HepG2 (cell line): ENCODE data around the gene ANG. TPM values are rescaled to one million over a fixed set of nuclear protein-coding genes. Genes with fewer than 3 reads are reported as not detected.

Experiments used
- BORCS8-MEF2B ChIP-seq: sonication (generic); formaldehyde crosslinking; IDR thresholded peaks from 2 replicates; pipeline ENCODE4 v1.8.0; 2022; ENCODE audit warnings: mild to moderate bottlenecking, missing genetic modification reagents
- ELF3 ChIP-seq: IDR thresholded peaks from 2 replicates; pipeline ENCODE4 v1.6.1; 2016; ENCODE audit warnings: missing genetic modification reagents, missing compliant biosample characterization
- EP300 ChIP-seq, 3 experiments: sonication (generic) in 1 of 3; formaldehyde crosslinking in 1 of 3; IDR thresholded peaks; 2 replicates each; pipeline versions ENCODE4 v1.5.1 to v1.6.1; 2011 to 2020; ENCODE audit warnings: low read depth in 2 of 3, low read length in 2 of 3, borderline replicate concordance in 1 of 3, improper control_type of control experiment in 1 of 3, mild to moderate bottlenecking in 1 of 3, missing genetic modification reagents in 1 of 3, moderate library complexity in 1 of 3
- FOXA3 ChIP-seq: IDR thresholded peaks from 2 replicates; pipeline ENCODE4 v1.6.1; 2016; ENCODE audit warnings: missing genetic modification reagents, missing compliant biosample characterization
- FOXK1 ChIP-seq: sonication (generic); formaldehyde crosslinking; IDR thresholded peaks from 2 replicates; pipeline ENCODE4 v1.4.0; 2020; ENCODE audit warnings: low read depth, missing genetic modification reagents, borderline replicate concordance
- FOXP1 ChIP-seq, 2 experiments: fragments of 450-650 bp in 1 of 2; IDR thresholded peaks; 2 replicates each; pipeline ENCODE4 v1.6.1; 2017 to 2018; ENCODE audit warnings: antibody characterized with exemption in 1 of 2
- GABPA ChIP-seq, 2 experiments: IDR thresholded peaks; 2 replicates each; pipeline ENCODE4 v1.6.1; 2011 to 2016; ENCODE audit warnings: low read depth in 2 of 2, low read length in 1 of 2, missing biosample characterization in 1 of 2, missing genetic modification characterization in 1 of 2
- IRX3 ChIP-seq: sonication (generic); formaldehyde crosslinking; IDR thresholded peaks from 2 replicates; pipeline ENCODE4 v1.8.1; 2023; ENCODE audit warnings: mild to moderate bottlenecking, low read depth, missing genetic modification reagents, borderline replicate concordance
- RFX5 ChIP-seq: IDR thresholded peaks from 2 replicates; pipeline ENCODE4 v1.6.1; 2011; ENCODE audit warnings: low read depth, low read length, improper control_type of control experiment
- RFXANK ChIP-seq: IDR thresholded peaks from 2 replicates; pipeline ENCODE4 v1.6.1; 2016
- TCF7 ChIP-seq: sonication (generic); IDR thresholded peaks from 2 replicates; pipeline ENCODE4 v1.6.1; 2016; ENCODE audit warnings: antibody characterized with exemption, low read depth
- ZBTB7A ChIP-seq: sonication (generic); formaldehyde crosslinking; IDR thresholded peaks from 2 replicates; pipeline ENCODE4 v1.8.0; 2022; ENCODE audit warnings: mild to moderate bottlenecking, missing genetic modification reagents
- ZEB1 ChIP-seq: IDR thresholded peaks from 2 replicates; pipeline ENCODE4 v1.6.1; 2012; ENCODE audit warnings: mild to moderate bottlenecking, low read depth, inconsistent platforms; ENCODE audit not compliant: insufficient replicate concordance
- ZNF501 ChIP-seq: sonication (generic); formaldehyde crosslinking; IDR thresholded peaks from 2 replicates; pipeline ENCODE4 v1.5.1; 2020; ENCODE audit warnings: mild to moderate bottlenecking, moderate library complexity, missing genetic modification reagents
- ZNF747 ChIP-seq: sonication (generic); formaldehyde crosslinking; IDR thresholded peaks from 2 replicates; pipeline ENCODE4 v1.8.1; 2023; ENCODE audit warnings: missing genetic modification reagents, mild to moderate bottlenecking, borderline replicate concordance
- ZNF841 ChIP-seq: sonication (generic); formaldehyde crosslinking; IDR thresholded peaks from 2 replicates; pipeline ENCODE4 v1.8.1; 2023; ENCODE audit warnings: missing genetic modification reagents, borderline replicate concordance
- polyA plus RNA-seq, 8 experiments: library from polyadenylated mRNA; depleted of rRNA in 3 of 8; stranded (reverse) in 7 of 8; unstranded in 1 of 8; fragments of >200 nt; fragmentation: Illumina TruSeq in 4 of 8; extraction: Trizol in 4 of 8; gene quantifications; 2 replicates each; pipeline versions ENCODE4 v1.2.1 to v1.2.3, GENCODE V29; 2011 to 2016; ENCODE audit warnings: low read depth in 4 of 8, missing spikeins in 1 of 8, mixed read lengths in 1 of 8; ENCODE audit not compliant: insufficient read depth in 1 of 8
- total RNA-seq, 5 experiments: library from RNA; depleted of rRNA; stranded (reverse); fragments of >200 nt; fragmentation: Illumina TruSeq; extraction: Trizol; gene quantifications; 2 replicates each; pipeline ENCODE4 v1.2.3, GENCODE V29; 2016; ENCODE audit warnings: low read depth in 1 of 5
- TF ChIP-seq, protein P1 (sequence below): fragments of 450-650 bp; IDR thresholded peaks from 2 replicates; pipeline ENCODE4 v1.6.1; 2017; ENCODE audit warnings: mild to moderate bottlenecking
- TF ChIP-seq, protein P2 (sequence below): sonication (generic); formaldehyde crosslinking; IDR thresholded peaks from 2 replicates; pipeline ENCODE4 v1.4.0; 2020; ENCODE audit warnings: mild to moderate bottlenecking, missing genetic modification reagents, borderline replicate concordance
- TF ChIP-seq, protein P3 (sequence below), 2 experiments: sonication (generic) in 1 of 2; formaldehyde crosslinking in 1 of 2; IDR thresholded peaks; 2 replicates each; pipeline versions ENCODE4 v1.4.0 to v1.6.1; 2018 to 2020; ENCODE audit warnings: missing genetic modification reagents in 2 of 2, borderline replicate concordance in 1 of 2, low read depth in 1 of 2, mild to moderate bottlenecking in 1 of 2, missing biosample characterization in 1 of 2

ANG gene
- total and polyA plus RNA-seq, 2 of the 13 experiments (the other 11 are each of a cell fraction or from before 2014, with no cell fraction given) = 83.6 to 401 TPM

DNA sequence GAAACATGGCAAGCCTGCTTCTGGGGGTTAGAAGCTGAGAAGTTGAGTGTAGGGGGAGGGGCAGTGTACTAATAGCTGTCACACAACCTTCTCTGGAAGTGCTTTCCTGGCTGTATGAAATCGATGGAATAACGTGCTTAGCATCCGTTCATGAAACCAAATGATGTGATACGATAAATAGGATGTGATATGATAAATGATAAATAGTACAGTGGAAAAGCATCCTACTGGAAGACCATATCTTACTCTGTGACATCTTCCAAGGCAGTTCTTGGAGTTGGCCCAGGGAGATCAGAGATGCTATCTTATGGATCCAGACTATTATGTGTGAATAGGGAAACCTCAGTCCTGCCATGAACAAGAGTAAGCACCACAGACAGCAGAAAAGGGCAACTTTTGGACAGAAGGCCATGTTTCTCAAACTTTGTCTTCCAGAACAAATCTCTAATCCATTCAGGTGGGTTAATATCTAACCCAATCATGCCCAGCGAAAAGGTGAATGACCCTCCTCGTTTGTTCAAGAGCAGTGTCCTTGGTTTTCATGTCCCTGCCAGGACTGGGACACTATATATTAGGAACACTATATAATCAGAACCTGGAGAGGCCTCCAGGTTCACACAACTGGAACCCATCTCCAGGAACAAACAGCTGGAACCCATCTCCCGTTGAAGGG is at the start of gene ANG (continued):
- TF ChIP-seq IRX3 (CRISPR knock-in tag) (no peak), FOXP1 (IDR thresholded peaks at IDR 0.05) (no peak), FOXP1 (CRISPR knock-in tag; IDR thresholded peaks at IDR 0.05) (0 out of 2 replicates have a peak, but pooled peaks have one; percentile 5), ZNF501 (no peak), ZBTB7A (CRISPR knock-in tag) (no peak), TCF7 (0 out of 2 replicates have a peak, but pooled peaks have one; percentile 30), RFX5 (no peak), ZNF747 (CRISPR knock-in tag) (no peak), ELF3 (CRISPR knock-in tag) (no peak; the same call in 1 of the 2 replicates), FOXK1 (CRISPR knock-in tag) (no peak), EP300 (IDR thresholded peaks at IDR 0.05; ENCODE audit: low read depth in 2 of 2, low read length in 2 of 2) (peak in 1 of 2 experiments; percentile 36; a peak in 2 of 4 replicates), EP300 (CRISPR knock-in tag; IDR thresholded peaks at IDR 0.05; ENCODE audit: borderline replicate concordance) (no peak), GABPA (IDR thresholded peaks at IDR 0.05; ENCODE audit: low read depth, low read length) (no peak), GABPA (CRISPR knock-in tag; IDR thresholded peaks at IDR 0.05; ENCODE audit: low read depth) (no peak), BORCS8-MEF2B (CRISPR knock-in tag) (no peak), RFXANK (CRISPR knock-in tag) (0 out of 2 replicates have a peak, but pooled peaks have one; percentile 57), ZEB1 (no peak), FOXA3 (CRISPR knock-in tag) (0 out of 2 replicates have a peak, but pooled peaks have one; percentile 22), ZNF841 (CRISPR knock-in tag) (peak; percentile 73; the same call in 1 of the 2 replicates)
- TF ChIP-seq, protein P1, sequence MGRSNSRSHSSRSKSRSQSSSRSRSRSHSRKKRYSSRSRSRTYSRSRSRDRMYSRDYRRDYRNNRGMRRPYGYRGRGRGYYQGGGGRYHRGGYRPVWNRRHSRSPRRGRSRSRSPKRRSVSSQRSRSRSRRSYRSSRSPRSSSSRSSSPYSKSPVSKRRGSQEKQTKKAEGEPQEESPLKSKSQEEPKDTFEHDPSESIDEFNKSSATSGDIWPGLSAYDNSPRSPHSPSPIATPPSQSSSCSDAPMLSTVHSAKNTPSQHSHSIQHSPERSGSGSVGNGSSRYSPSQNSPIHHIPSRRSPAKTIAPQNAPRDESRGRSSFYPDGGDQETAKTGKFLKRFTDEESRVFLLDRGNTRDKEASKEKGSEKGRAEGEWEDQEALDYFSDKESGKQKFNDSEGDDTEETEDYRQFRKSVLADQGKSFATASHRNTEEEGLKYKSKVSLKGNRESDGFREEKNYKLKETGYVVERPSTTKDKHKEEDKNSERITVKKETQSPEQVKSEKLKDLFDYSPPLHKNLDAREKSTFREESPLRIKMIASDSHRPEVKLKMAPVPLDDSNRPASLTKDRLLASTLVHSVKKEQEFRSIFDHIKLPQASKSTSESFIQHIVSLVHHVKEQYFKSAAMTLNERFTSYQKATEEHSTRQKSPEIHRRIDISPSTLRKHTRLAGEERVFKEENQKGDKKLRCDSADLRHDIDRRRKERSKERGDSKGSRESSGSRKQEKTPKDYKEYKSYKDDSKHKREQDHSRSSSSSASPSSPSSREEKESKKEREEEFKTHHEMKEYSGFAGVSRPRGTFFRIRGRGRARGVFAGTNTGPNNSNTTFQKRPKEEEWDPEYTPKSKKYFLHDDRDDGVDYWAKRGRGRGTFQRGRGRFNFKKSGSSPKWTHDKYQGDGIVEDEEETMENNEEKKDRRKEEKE = no peak
- TF ChIP-seq, protein P2, sequence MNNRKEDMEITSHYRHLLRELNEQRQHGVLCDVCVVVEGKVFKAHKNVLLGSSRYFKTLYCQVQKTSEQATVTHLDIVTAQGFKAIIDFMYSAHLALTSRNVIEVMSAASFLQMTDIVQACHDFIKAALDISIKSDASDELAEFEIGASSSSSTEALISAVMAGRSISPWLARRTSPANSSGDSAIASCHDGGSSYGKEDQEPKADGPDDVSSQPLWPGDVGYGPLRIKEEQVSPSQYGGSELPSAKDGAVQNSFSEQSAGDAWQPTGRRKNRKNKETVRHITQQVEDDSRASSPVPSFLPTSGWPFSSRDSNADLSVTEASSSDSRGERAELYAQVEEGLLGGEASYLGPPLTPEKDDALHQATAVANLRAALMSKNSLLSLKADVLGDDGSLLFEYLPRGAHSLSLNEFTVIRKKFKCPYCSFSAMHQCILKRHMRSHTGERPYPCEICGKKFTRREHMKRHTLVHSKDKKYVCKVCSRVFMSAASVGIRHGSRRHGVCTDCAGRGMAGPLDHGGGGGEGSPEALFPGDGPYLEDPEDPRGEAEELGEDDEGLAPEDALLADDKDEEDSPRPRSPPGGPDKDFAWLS (CRISPR knock-in tag) = no peak
- TF ChIP-seq, protein P3, sequence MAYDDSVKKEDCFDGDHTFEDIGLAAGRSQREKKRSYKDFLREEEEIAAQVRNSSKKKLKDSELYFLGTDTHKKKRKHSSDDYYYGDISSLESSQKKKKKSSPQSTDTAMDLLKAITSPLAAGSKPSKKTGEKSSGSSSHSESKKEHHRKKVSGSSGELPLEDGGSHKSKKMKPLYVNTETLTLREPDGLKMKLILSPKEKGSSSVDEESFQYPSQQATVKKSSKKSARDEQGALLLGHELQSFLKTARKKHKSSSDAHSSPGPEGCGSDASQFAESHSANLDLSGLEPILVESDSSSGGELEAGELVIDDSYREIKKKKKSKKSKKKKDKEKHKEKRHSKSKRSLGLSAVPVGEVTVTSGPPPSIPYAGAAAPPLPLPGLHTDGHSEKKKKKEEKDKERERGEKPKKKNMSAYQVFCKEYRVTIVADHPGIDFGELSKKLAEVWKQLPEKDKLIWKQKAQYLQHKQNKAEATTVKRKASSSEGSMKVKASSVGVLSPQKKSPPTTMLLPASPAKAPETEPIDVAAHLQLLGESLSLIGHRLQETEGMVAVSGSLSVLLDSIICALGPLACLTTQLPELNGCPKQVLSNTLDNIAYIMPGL (CRISPR knock-in tag; IDR thresholded peaks at IDR 0.05; ENCODE audit: borderline replicate concordance in 1 of 2, low read depth in 1 of 2) = peak; percentile 46 to 51; a peak in 3 of 4 replicates
